AG04449 (cell line): ENCODE measurements around the gene PKD2L1.

ENCODE experiments used
- CTCF ChIA-PET: fragments of 350-600 bp; formaldehyde crosslinking; extraction: SDS; loops from one replicate; lab custom pipeline; 2021; ENCODE audit warnings: antibody characterized with exemption; lab: Yijun Ruan, JAX
- POLR2A ChIA-PET: fragments of 400-600, 350-600 bp; formaldehyde crosslinking; extraction: SDS; loops from one replicate; lab custom pipeline; 2020; ENCODE audit warnings: antibody characterized with exemption, inconsistent platforms; lab: Yijun Ruan, JAX
- DNase-seq: peaks from one replicate; pipeline ENCODE4 v3.0.0-alpha.2; 2010; ENCODE audit warnings: low read depth, low spot score
- H3K4me3 ChIP-seq: 2 replicates; pipeline ENCODE4 v1.5.1; 2011; ENCODE audit warnings: low read depth, mild to moderate bottlenecking, control low read depth, low read length
- TF ChIP-seq, protein P1 (sequence below): IDR thresholded peaks from one replicate; pipeline ENCODE4 v1.5.1; 2011; ENCODE audit warnings: mild to moderate bottlenecking, moderate library complexity, low read length, control low read depth, inconsistent platforms; ENCODE audit not compliant: insufficient read depth; ENCODE audit errors: missing control alignments

Gene PKD2L1

GRCh38 chr10:100357059-100357858 is 27.2 kb upstream of the PKD2L1 start:
- CTCF ChIA-PET, result interaction anchor here (2.6 kb wide), 1 partner anchor 9 kb away, joined by 13 read pairs; the partner anchor contains the start of gene SCD
- TF ChIP-seq, protein P1, sequence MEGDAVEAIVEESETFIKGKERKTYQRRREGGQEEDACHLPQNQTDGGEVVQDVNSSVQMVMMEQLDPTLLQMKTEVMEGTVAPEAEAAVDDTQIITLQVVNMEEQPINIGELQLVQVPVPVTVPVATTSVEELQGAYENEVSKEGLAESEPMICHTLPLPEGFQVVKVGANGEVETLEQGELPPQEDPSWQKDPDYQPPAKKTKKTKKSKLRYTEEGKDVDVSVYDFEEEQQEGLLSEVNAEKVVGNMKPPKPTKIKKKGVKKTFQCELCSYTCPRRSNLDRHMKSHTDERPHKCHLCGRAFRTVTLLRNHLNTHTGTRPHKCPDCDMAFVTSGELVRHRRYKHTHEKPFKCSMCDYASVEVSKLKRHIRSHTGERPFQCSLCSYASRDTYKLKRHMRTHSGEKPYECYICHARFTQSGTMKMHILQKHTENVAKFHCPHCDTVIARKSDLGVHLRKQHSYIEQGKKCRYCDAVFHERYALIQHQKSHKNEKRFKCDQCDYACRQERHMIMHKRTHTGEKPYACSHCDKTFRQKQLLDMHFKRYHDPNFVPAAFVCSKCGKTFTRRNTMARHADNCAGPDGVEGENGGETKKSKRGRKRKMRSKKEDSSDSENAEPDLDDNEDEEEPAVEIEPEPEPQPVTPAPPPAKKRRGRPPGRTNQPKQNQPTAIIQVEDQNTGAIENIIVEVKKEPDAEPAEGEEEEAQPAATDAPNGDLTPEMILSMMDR, result no peak
- no peak overlapping the region for H3K4me3 ChIP-seq
- no peak for DNase-seq
- POLR2A ChIA-PET, result no interaction called here

DNA sequence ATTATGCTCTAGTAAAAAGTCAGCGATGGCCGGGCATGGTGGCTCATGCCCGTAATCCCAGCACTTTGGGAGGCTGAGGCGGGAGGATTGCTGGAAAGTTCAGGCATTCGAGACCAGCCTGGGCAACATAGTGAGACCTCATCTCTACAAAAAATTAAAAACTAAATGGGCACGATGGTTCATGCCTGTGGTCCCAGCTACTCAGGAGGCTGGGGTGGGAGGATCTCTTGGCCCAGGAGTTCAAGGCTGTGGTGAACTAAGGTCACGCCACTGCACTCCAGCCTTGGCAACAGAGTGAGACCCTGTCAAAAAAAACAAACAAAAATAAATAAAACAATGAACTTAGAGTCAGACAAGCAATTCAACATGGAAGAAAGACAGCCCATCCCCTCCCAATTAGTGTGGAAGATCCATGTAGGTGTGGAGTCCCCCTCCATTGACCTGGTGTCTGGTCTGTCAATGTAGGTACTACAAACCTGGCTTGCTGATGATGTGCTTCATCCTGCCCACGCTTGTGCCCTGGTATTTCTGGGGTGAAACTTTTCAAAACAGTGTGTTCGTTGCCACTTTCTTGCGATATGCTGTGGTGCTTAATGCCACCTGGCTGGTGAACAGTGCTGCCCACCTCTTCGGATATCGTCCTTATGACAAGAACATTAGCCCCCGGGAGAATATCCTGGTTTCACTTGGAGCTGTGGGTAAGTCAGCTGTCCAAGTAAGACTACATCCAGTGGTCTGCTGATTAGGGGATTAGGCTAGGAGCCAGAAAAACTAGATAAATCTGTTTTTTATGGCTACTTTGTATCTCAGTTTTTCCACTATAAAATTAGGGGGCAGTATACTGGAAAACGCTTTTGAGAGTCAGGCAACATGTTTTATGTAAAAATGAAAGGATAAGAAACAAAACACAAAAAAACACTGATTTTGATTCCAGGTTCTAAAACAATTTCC is 26.3 kb upstream of the PKD2L1 start:
- POLR2A ChIA-PET, result no interaction called here
- H3K4me3 ChIP-seq, result no peak overlapping the region
- TF ChIP-seq, protein P1, result no peak

GRCh38 chr10:100355086-100355485 is 25.1 kb upstream of the PKD2L1 start:
- CTCF ChIA-PET, result interaction anchor here (1.3 to 1.9 kb wide), 3 partner anchors 10 to 79 kb away, joined by 3 to 6 read pairs (median 6); no protein-coding TSS in a partner anchor
- POLR2A ChIA-PET, result no interaction called here
- TF ChIP-seq, protein P1, result no peak
- H3K4me3 ChIP-seq, result no peak overlapping the region
- no peak for DNase-seq

More for the DNA sequence above, 26.3 kb upstream of the PKD2L1 start:
- DNase-seq, result no peak
- CTCF ChIA-PET, result no interaction called here

GRCh38 chr10:100353770-100354485 is 23.9 kb upstream of the PKD2L1 start:
- no peak overlapping the region for H3K4me3 ChIP-seq
- DNase-seq, result no peak
- CTCF ChIA-PET, result interaction anchor here (1.1 to 2.6 kb wide), 6 partner anchors 9 to 155 kb away, joined by 3 to 6 read pairs (median 4); no protein-coding TSS in a partner anchor
- POLR2A ChIA-PET, result no interaction called here
- TF ChIP-seq, protein P1, result no peak

DNA sequence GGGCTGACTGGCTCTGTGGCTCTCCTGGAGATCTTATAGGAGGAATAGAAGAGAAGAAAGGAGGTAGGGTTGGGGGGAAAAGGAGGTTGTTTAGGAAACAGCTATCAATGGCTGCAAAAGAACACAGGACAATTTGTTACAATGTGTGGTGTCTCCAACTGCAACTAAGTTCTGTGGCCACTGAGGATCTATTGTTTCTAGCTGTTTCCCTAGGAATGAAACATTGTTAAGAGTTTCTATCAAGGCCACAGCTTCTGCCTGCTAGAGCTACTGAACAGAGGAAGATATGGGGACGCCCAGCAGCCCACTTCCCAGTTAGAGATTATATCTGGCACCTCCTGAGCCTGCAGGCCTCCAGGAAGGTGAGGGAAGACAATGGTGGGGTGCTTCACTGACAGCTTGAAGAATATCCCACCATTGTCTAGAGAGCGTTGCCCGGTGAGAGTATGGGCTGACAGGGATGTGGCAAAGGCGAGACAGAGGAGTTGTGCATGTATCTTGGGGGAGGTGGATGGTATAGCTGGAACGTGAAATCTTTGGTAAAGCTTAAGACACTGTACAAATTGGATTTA is 21.0 kb upstream of the PKD2L1 start:
- DNase-seq, result no peak
- CTCF ChIA-PET, result interaction anchor here (1.6 to 26.3 kb wide), 4 partner anchors 12 to 183 kb away, joined by 4 to 538 read pairs (median 288); partner anchors contain the start of gene SEC31B
- POLR2A ChIA-PET, result interaction anchor here (1.5 kb wide), 1 partner anchor 20 kb away, joined by 4 read pairs; no protein-coding TSS in a partner anchor
- TF ChIP-seq, protein P1, result no peak
- H3K4me3 ChIP-seq, result no peak overlapping the region
